Measurements from ENCODE around the gene PPARGC1A. TPM values are rescaled to one million over a fixed set of nuclear protein-coding genes. Genes with fewer than 3 reads are reported as not detected.

PPARGC1A gene
- total RNA-seq, 1 donor from 2014 or later: 13.4 TPM

GRCh38 chr4:23915459-23916132, 25.7 kb upstream of the PPARGC1A start:
- H3K27ac Mint-ChIP-seq (ENCODE audit: unreplicated experiment): no peak overlapping the region
- no peaks in the 10 kb centered on the region for H3K36me3 Mint-ChIP-seq (ENCODE audit: unreplicated experiment)
- TF ChIP-seq CTCF (IDR thresholded peaks at IDR 0.05; ENCODE audit: partially characterized antibody, unreplicated experiment): no peak
- no peak for DNase-seq
- H3K9me3 Mint-ChIP-seq (ENCODE audit: unreplicated experiment): no peaks in the 10 kb centered on the region
- no peak overlapping the region for H3K4me3 Mint-ChIP-seq (ENCODE audit: unreplicated experiment)
- H3K4me1 Mint-ChIP-seq (ENCODE audit: low read depth, unreplicated experiment): no peaks in the 10 kb centered on the region
- H3K27me3 Mint-ChIP-seq (ENCODE audit: unreplicated experiment): no peaks in the 10 kb centered on the region

GRCh38 chr4:23911675-23912455, 22.0 kb upstream of the PPARGC1A start:
- Mint-ChIP-seq H3K36me3 (ENCODE audit: unreplicated experiment) (no peaks in the 10 kb centered on the region), H3K4me1 (ENCODE audit: low read depth, unreplicated experiment) (no peaks in the 10 kb centered on the region), H3K27ac (ENCODE audit: unreplicated experiment) (no peak overlapping the region), H3K27me3 (ENCODE audit: unreplicated experiment) (no peaks in the 10 kb centered on the region), H3K9me3 (ENCODE audit: unreplicated experiment) (no peaks in the 10 kb centered on the region), H3K4me3 (ENCODE audit: unreplicated experiment) (no peak overlapping the region)
- no peak for TF ChIP-seq CTCF (IDR thresholded peaks at IDR 0.05; ENCODE audit: partially characterized antibody, unreplicated experiment)
- no peak for DNase-seq

- TF ChIP-seq CTCF (IDR thresholded peaks at IDR 0.05; ENCODE audit: partially characterized antibody, unreplicated experiment): no peak
Observed at GRCh38 chr4:23909671-23910070, 19.8 kb upstream of the PPARGC1A start.

GRCh38 chr4:23906839-23907238, 17.0 kb upstream of the PPARGC1A start:
- Mint-ChIP-seq H3K27me3 (ENCODE audit: unreplicated experiment) (no peaks in the 10 kb centered on the region), H3K4me3 (ENCODE audit: unreplicated experiment) (no peak overlapping the region), H3K9me3 (ENCODE audit: unreplicated experiment) (no peaks in the 10 kb centered on the region), H3K27ac (ENCODE audit: unreplicated experiment) (no peak overlapping the region), H3K36me3 (ENCODE audit: unreplicated experiment) (no peaks in the 10 kb centered on the region), H3K4me1 (ENCODE audit: low read depth, unreplicated experiment) (peaks cover 15% of the 10 kb centered on the region)
- no peak for TF ChIP-seq CTCF (IDR thresholded peaks at IDR 0.05; ENCODE audit: partially characterized antibody, unreplicated experiment)
- DNase-seq: no peak

More at GRCh38 chr4:23909671-23910070, 19.8 kb upstream of the PPARGC1A start:
- H3K36me3 Mint-ChIP-seq (ENCODE audit: unreplicated experiment): no peaks in the 10 kb centered on the region
- no peaks in the 10 kb centered on the region for H3K9me3 Mint-ChIP-seq (ENCODE audit: unreplicated experiment)
- H3K4me1 Mint-ChIP-seq (ENCODE audit: low read depth, unreplicated experiment): peaks cover 4% of the 10 kb centered on the region
- H3K27ac Mint-ChIP-seq (ENCODE audit: unreplicated experiment): no peak overlapping the region
- H3K27me3 Mint-ChIP-seq (ENCODE audit: unreplicated experiment): no peaks in the 10 kb centered on the region
- H3K4me3 Mint-ChIP-seq (ENCODE audit: unreplicated experiment): no peak overlapping the region
- no peak for DNase-seq

- Mint-ChIP-seq H3K4me3 (ENCODE audit: unreplicated experiment) (no peak overlapping the region), H3K27me3 (ENCODE audit: unreplicated experiment) (no peaks in the 10 kb centered on the region), H3K27ac (ENCODE audit: unreplicated experiment) (peak overlapping the region; percentile 55), H3K9me3 (ENCODE audit: unreplicated experiment) (no peaks in the 10 kb centered on the region), H3K36me3 (ENCODE audit: unreplicated experiment) (no peaks in the 10 kb centered on the region), H3K4me1 (ENCODE audit: low read depth, unreplicated experiment) (peaks cover 15% of the 10 kb centered on the region)
- DNase-seq: no peak
- no peak for TF ChIP-seq CTCF (IDR thresholded peaks at IDR 0.05; ENCODE audit: partially characterized antibody, unreplicated experiment)
Observed at GRCh38 chr4:23904639-23905071, 14.8 kb upstream of the PPARGC1A start.
